Retina (tissue), 1 donor: ENCODE data around the gene MLC1.
A peak's percentile ranks its signal among the peaks of the same experiment; 100 is the strongest.

ENCODE experiments used
- DNase-seq: peaks from one replicate; pipeline ENCODE4 v3.0.0-alpha.2; 2016

The MLC1 gene

GRCh38 chr22:50074551-50075530 is 10.4 kb downstream of the MLC1 start:
- DNase-seq: no peak

DNA sequence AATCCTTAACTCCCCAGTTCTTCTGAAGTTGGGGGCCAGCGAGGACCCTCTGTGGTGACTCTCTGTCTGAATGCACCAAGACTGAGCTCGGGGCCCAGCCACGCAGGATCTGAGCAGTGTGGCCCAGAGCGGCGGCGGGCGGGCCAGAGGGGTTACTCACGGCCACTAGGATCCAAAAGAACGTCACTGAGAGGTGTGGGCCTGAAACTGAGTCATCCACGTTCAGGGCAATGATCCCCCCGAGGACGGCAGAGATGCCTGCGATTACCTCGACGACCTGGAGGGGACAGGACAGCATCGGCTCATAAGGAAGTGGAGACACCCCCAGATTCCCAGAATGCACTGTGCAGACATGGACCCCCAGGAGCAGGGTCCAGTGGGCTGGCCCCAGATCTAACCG is 11.2 kb downstream of the MLC1 start:
- DNase-seq: no peak

DNA sequence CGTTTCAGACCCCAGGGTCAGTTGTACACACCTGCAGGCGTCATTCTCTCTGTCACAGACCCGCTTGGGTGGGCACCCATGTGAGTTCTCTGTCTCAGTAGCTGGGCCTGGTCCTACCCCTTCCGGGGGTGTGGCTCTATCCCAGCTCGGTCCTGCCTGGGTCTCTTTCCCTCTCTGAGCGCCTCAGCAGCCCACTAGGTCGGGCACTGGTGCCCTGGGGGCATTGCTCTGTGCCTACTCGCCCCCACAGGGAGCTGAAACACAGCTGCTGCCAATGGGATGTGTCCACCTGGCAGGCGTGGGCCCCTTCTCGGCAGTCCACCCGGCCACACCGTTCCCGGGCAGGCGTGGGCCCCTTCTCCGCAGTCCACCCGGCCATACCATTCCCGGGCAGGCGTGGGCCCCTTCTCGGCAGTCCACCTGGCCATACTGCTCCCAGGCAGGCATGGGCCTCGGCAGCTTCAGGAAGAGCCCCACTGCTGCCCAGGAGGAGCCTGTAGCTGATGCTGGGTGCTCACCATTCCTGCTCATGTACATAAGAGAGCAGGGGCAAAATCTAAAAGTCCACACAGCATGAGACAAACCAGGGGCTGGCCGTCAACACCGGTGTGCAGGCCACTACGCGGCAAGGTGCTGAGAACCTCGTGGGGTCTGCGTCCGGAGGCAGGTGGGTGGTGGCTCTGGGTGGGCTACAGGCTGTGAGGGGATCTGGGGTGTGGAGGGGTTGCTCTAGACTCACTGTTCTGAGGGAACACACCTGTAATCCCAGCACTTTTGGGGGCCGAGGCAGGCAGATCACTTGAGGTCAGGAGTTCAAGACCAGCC is 12.3 kb downstream of the MLC1 start:
- DNase-seq: no peak

GRCh38 chr22:50072167-50072555 is 13.1 kb downstream of the MLC1 start:
- no peak for DNase-seq

DNA sequence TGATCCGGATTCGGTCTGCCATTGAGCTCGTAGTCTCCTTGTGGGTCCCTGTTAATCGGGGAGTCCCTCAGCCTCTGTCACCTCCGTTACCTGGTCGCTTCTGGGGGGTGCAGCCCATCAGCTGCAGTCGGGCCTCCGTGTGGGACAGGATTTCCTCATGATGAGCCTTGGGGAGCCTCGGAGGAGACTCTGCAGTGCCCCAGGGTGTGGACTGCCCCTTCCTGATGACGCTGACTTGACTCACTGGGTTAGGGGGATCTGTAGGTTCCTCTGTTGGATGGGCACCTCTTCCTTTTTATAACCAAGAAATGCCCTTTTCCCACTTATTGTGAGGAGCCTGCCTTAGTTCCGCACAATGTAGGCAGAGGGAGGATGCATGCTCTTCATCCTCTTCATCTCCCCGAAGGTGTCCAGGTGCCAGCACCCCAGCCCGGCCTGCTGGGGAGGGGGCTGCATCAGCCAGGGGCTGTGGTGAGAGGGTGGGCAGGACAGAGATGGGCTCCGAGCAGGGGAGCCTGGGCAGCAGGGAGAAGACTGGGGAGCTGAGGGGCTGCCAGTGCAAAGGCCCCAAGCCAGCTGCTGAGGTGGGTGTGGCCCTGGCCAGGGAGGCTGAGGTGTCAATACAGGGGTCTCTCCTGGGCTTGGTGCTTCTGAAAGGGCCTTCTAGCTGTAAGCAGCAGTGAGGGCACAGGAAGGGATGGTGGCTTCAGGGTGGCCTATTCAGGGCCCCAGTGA is 13.6 kb downstream of the MLC1 start:
- no peak for DNase-seq

DNA sequence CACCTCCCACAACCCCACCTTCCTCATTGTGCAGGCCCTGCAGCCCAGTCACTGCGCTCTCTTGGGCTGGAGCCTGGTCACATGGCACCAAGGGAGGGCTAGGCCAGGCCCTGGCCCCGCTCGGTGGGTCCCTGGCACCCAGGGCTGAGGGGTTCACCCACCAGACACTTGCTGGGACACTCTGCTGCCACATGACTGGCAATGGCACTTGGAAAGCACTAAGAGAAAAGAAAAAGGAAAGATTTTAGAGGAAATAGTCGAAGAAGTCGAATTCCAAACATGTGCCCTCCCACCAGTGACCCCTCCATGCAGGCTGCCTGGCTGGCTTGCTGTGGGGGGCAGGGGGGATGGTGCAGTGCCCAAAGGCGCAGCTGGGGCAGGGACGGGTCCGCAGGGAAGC is 14.9 kb downstream of the MLC1 start:
- no peak for DNase-seq

- no peak for DNase-seq
Observed at GRCh38 chr22:50068096-50068495, 17.1 kb downstream of the MLC1 start.

DNA sequence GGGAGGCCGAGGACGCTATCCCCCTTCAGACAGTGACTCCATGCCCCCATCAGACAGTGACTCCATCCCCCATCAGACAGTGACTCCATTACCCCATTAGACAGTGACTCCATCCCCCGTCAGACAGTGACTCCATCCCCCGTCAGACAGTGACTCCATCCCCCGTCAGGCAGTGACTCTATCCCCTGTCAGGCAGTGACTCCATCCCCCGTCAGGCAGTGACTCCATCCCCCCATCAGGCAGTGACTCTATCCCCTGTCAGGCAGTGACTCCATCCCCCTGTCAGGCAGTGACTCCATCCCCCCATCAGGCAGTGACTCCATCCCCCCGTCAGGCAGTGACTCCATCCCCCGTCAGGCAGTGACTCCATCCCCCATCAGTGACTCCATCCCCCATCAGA is 18.0 kb downstream of the MLC1 start:
- no peak for DNase-seq

- DNase-seq: no peak
Observed at GRCh38 chr22:50064453-50064852, 20.8 kb downstream of the MLC1 start.

- DNase-seq: peak; percentile 48
Observed at GRCh38 chr22:50063589-50064393, 21.4 kb downstream of the MLC1 start.

GRCh38 chr22:50062509-50063135 is 22.6 kb downstream of the MLC1 start:
- no peak for DNase-seq

- DNase-seq: no peak
Observed at GRCh38 chr22:50061824-50062355, 23.3 kb downstream of the MLC1 start.

GRCh38 chr22:50061141-50061823 is 23.9 kb downstream of the MLC1 start:
- no peak for DNase-seq

GRCh38 chr22:50060441-50061140 is 24.6 kb downstream of the MLC1 start:
- DNase-seq: no peak

GRCh38 chr22:50059881-50060262 is 25.4 kb downstream of the MLC1 start:
- DNase-seq: no peak

GRCh38 chr22:50058906-50059880 is 26.0 kb downstream of the MLC1 start:
- peak; percentile 57 for DNase-seq

- no peak for DNase-seq
Observed at GRCh38 chr22:50058061-50058905, 26.9 kb downstream of the MLC1 start, which contains the start of gene TTLL8. TSS of gene TTLL8 (minus strand) at chr22:50058298.
